ENCODE measurements around the gene AKT1S1. TPM values are rescaled to one million over a fixed set of nuclear protein-coding genes. Genes with fewer than 3 reads are reported as not detected.

The AKT1S1 gene
- total and polyA plus RNA-seq, 2 donors: 4.4 to 27.9 TPM

- Histone ChIP-seq H3K27me3 (ENCODE audit: control insufficient read depth in 2 of 2, insufficient read depth in 1 of 2, low read length in 1 of 2) (peaks cover 6 to 38% of the 10 kb centered on the region in 2 donors), H3K9me3 (ENCODE audit: control insufficient read depth in 2 of 2, insufficient read depth in 1 of 2, low read length in 1 of 2) (no peaks in the 10 kb centered on the region), H3K27ac (ENCODE audit: low read depth in 1 of 2, low read length in 1 of 2) (no peak overlapping the region), H3K36me3 (ENCODE audit: control insufficient read depth in 2 of 2, insufficient read depth in 2 of 2, low read length in 1 of 2) (peaks cover 17 to 22% of the 10 kb centered on the region in 2 donors), H3K4me1 (ENCODE audit: control insufficient read depth in 2 of 2, insufficient read depth in 2 of 2, low read length in 2 of 2) (peaks cover 4 to 10% of the 10 kb centered on the region in 2 donors), H3K4me3 (ENCODE audit: low read length in 2 of 2) (no peak overlapping the region)
- 83% methylated on average over 18 of the region's 18 CpGs for WGBS
- DNase-seq (ENCODE audit: low read depth in 6 of 9, low spot score in 9 of 9): no peak
Measured at GRCh38 chr19:49888510-49888824, 11.3 kb upstream of the AKT1S1 start.

GRCh38 chr19:49887665-49888509, 10.7 kb upstream of the AKT1S1 start:
- Histone ChIP-seq H3K36me3 (ENCODE audit: control insufficient read depth in 2 of 2, insufficient read depth in 2 of 2, low read length in 1 of 2) (peaks cover 23 to 28% of the 10 kb centered on the region in 2 donors), H3K27me3 (ENCODE audit: control insufficient read depth in 2 of 2, insufficient read depth in 1 of 2, low read length in 1 of 2) (peaks cover 6 to 34% of the 10 kb centered on the region in 2 donors), H3K9me3 (ENCODE audit: control insufficient read depth in 2 of 2, insufficient read depth in 1 of 2, low read length in 1 of 2) (peaks cover 2 to 3% of the 10 kb centered on the region in 2 donors), H3K4me1 (ENCODE audit: control insufficient read depth in 2 of 2, insufficient read depth in 2 of 2, low read length in 2 of 2) (peaks cover 4 to 10% of the 10 kb centered on the region in 2 donors), H3K27ac (ENCODE audit: low read depth in 1 of 2, low read length in 1 of 2) (no peak overlapping the region), H3K4me3 (ENCODE audit: low read length in 2 of 2) (no peak overlapping the region)
- 86% methylated on average over 54 of the region's 54 CpGs for WGBS
- no peak for DNase-seq (ENCODE audit: low read depth in 6 of 9, low spot score in 9 of 9)

GRCh38 chr19:49887037-49887664, 10.0 kb upstream of the AKT1S1 start:
- DNase-seq (ENCODE audit: low read depth in 6 of 9, low spot score in 9 of 9): no peak
- peaks cover 6 to 34% of the 10 kb centered on the region in 2 donors for H3K27me3 ChIP-seq (ENCODE audit: control insufficient read depth in 2 of 2, insufficient read depth in 1 of 2, low read length in 1 of 2)
- peaks cover 4 to 10% of the 10 kb centered on the region in 2 donors for H3K4me1 ChIP-seq (ENCODE audit: control insufficient read depth in 2 of 2, insufficient read depth in 2 of 2, low read length in 2 of 2)
- peaks cover 3 to 8% of the 10 kb centered on the region in 2 donors for H3K9me3 ChIP-seq (ENCODE audit: control insufficient read depth in 2 of 2, insufficient read depth in 1 of 2, low read length in 1 of 2)
- no peak overlapping the region for H3K4me3 ChIP-seq (ENCODE audit: low read length in 2 of 2)
- 91% methylated on average over 23 of the region's 23 CpGs for WGBS
- peaks cover 30 to 36% of the 10 kb centered on the region in 2 donors for H3K36me3 ChIP-seq (ENCODE audit: control insufficient read depth in 2 of 2, insufficient read depth in 2 of 2, low read length in 1 of 2)
- no peak overlapping the region for H3K27ac ChIP-seq (ENCODE audit: low read depth in 1 of 2, low read length in 1 of 2)

- Histone ChIP-seq H3K27ac (ENCODE audit: low read depth in 1 of 2, low read length in 1 of 2) (no peak overlapping the region), H3K36me3 (ENCODE audit: control insufficient read depth in 2 of 2, insufficient read depth in 2 of 2, low read length in 1 of 2) (peaks cover 53 to 58% of the 10 kb centered on the region in 2 donors), H3K4me3 (ENCODE audit: low read length in 2 of 2) (no peak overlapping the region), H3K4me1 (ENCODE audit: control insufficient read depth in 2 of 2, insufficient read depth in 2 of 2, low read length in 2 of 2) (peaks cover 0 to 2% of the 10 kb centered on the region in 2 donors), H3K27me3 (ENCODE audit: control insufficient read depth in 2 of 2, insufficient read depth in 1 of 2, low read length in 1 of 2) (peaks cover 0 to 13% of the 10 kb centered on the region in 2 donors), H3K9me3 (ENCODE audit: control insufficient read depth in 2 of 2, insufficient read depth in 1 of 2, low read length in 1 of 2) (peaks cover 3 to 8% of the 10 kb centered on the region in 2 donors)
- DNase-seq (ENCODE audit: low read depth in 6 of 9, low spot score in 9 of 9): no peak
- 97% methylated on average over 3 of the region's 3 CpGs for WGBS
Measured at GRCh38 chr19:49884760-49885159, 7.6 kb upstream of the AKT1S1 start.

GRCh38 chr19:49884109-49884508, 7.0 kb upstream of the AKT1S1 start:
- H3K36me3 ChIP-seq (ENCODE audit: control insufficient read depth in 2 of 2, insufficient read depth in 2 of 2, low read length in 1 of 2): peaks cover 58% of the 10 kb centered on the region in 2 donors
- peaks cover 0 to under 1% of the 10 kb centered on the region in 2 donors for H3K4me1 ChIP-seq (ENCODE audit: control insufficient read depth in 2 of 2, insufficient read depth in 2 of 2, low read length in 2 of 2)
- H3K9me3 ChIP-seq (ENCODE audit: control insufficient read depth in 2 of 2, insufficient read depth in 1 of 2, low read length in 1 of 2): peaks cover 3 to 8% of the 10 kb centered on the region in 2 donors
- H3K27ac ChIP-seq (ENCODE audit: low read depth in 1 of 2, low read length in 1 of 2): no peak overlapping the region
- WGBS: 97% methylated on average over 18 of the region's 18 CpGs
- peaks cover 0 to 7% of the 10 kb centered on the region in 2 donors for H3K27me3 ChIP-seq (ENCODE audit: control insufficient read depth in 2 of 2, insufficient read depth in 1 of 2, low read length in 1 of 2)
- DNase-seq (ENCODE audit: low read depth in 6 of 9, low spot score in 9 of 9): no peak
- no peak overlapping the region for H3K4me3 ChIP-seq (ENCODE audit: low read length in 2 of 2)

GRCh38 chr19:49883094-49883493, 5.9 kb upstream of the AKT1S1 start:
- peaks cover 0 to 6% of the 10 kb centered on the region in 2 donors for H3K27me3 ChIP-seq (ENCODE audit: control insufficient read depth in 2 of 2, insufficient read depth in 1 of 2, low read length in 1 of 2)
- 98% methylated on average over 5 of the region's 5 CpGs for WGBS
- H3K27ac ChIP-seq (ENCODE audit: low read depth in 1 of 2, low read length in 1 of 2): no peak overlapping the region
- H3K4me3 ChIP-seq (ENCODE audit: low read length in 2 of 2): no peak overlapping the region
- no peak for DNase-seq (ENCODE audit: low read depth in 6 of 9, low spot score in 9 of 9)
- H3K36me3 ChIP-seq (ENCODE audit: control insufficient read depth in 2 of 2, insufficient read depth in 2 of 2, low read length in 1 of 2): peaks cover 58 to 60% of the 10 kb centered on the region in 2 donors
- peaks cover 3 to 10% of the 10 kb centered on the region in 2 donors for H3K9me3 ChIP-seq (ENCODE audit: control insufficient read depth in 2 of 2, insufficient read depth in 1 of 2, low read length in 1 of 2)
- H3K4me1 ChIP-seq (ENCODE audit: control insufficient read depth in 2 of 2, insufficient read depth in 2 of 2, low read length in 2 of 2): peaks cover under 1 to 11% of the 10 kb centered on the region in 2 donors

- H3K36me3 ChIP-seq (ENCODE audit: control insufficient read depth in 2 of 2, insufficient read depth in 2 of 2, low read length in 1 of 2): peaks cover 58 to 60% of the 10 kb centered on the region in 2 donors
- peaks cover 0 to 3% of the 10 kb centered on the region in 2 donors for H3K27me3 ChIP-seq (ENCODE audit: control insufficient read depth in 2 of 2, insufficient read depth in 1 of 2, low read length in 1 of 2)
- H3K27ac ChIP-seq (ENCODE audit: low read depth in 1 of 2, low read length in 1 of 2): no peak overlapping the region
- WGBS: 98% methylated on average over 14 of the region's 14 CpGs
- H3K4me1 ChIP-seq (ENCODE audit: control insufficient read depth in 2 of 2, insufficient read depth in 2 of 2, low read length in 2 of 2): peaks cover 2 to 14% of the 10 kb centered on the region in 2 donors
- no peak for DNase-seq (ENCODE audit: low read depth in 6 of 9, low spot score in 9 of 9)
- H3K9me3 ChIP-seq (ENCODE audit: control insufficient read depth in 2 of 2, insufficient read depth in 1 of 2, low read length in 1 of 2): peaks cover 3 to 14% of the 10 kb centered on the region in 2 donors
- no peak overlapping the region for H3K4me3 ChIP-seq (ENCODE audit: low read length in 2 of 2)
Measured at GRCh38 chr19:49882643-49883042, 5.5 kb upstream of the AKT1S1 start.

GRCh38 chr19:49881672-49882394, 4.7 kb upstream of the AKT1S1 start:
- Histone ChIP-seq H3K36me3 (ENCODE audit: control insufficient read depth in 2 of 2, insufficient read depth in 2 of 2, low read length in 1 of 2) (peaks cover 55 to 60% of the 10 kb centered on the region in 2 donors), H3K27ac (ENCODE audit: low read depth in 1 of 2, low read length in 1 of 2) (no peak overlapping the region), H3K9me3 (ENCODE audit: control insufficient read depth in 2 of 2, insufficient read depth in 1 of 2, low read length in 1 of 2) (peaks cover 3 to 14% of the 10 kb centered on the region in 2 donors), H3K4me1 (ENCODE audit: control insufficient read depth in 2 of 2, insufficient read depth in 2 of 2, low read length in 2 of 2) (peaks cover 2 to 16% of the 10 kb centered on the region in 2 donors), H3K27me3 (ENCODE audit: control insufficient read depth in 2 of 2, insufficient read depth in 1 of 2, low read length in 1 of 2) (no peaks in the 10 kb centered on the region), H3K4me3 (ENCODE audit: low read length in 2 of 2) (no peak overlapping the region)
- 98% methylated on average over 31 of the region's 31 CpGs for WGBS
- no peak for DNase-seq (ENCODE audit: low read depth in 6 of 9, low spot score in 9 of 9)

Measured in thymus (tissue), 11 donors.